PC-9 (cell line): Measurements from ENCODE around the gene ACTG1. TPM values are rescaled to one million over a fixed set of nuclear protein-coding genes. Genes with fewer than 3 reads are reported as not detected.

Source experiments
- BruUV-seq: library from RNA; stranded (reverse); fragments of 400-500 nt; replicated peaks from 2 replicates; lab custom pipeline; 2021; lab: Mats Ljungman, UMichigan
- CTCF ChIA-PET: fragments of 300-600 bp; sonication (Branson Sonifier 250); formaldehyde crosslinking; loops from one replicate; lab custom pipeline; 2022; ENCODE audit warnings: antibody characterized with exemption; lab: Charles Lee
- POLR2A ChIA-PET: fragments of 300-600 bp; sonication (Branson Sonifier 250); formaldehyde crosslinking; loops from one replicate; lab custom pipeline; 2022; ENCODE audit warnings: antibody characterized with exemption; ENCODE audit not compliant: unreplicated experiment; lab: Charles Lee
- DNase-seq, 2 experiments: peaks; one replicate each; pipeline versions ENCODE4 v3.0.0 to v3.0.0-alpha.2; 2015 to 2022; ENCODE audit warnings: mixed read lengths in 1 of 2
- H2AFZ ChIP-seq: fragments of 200-600 bp; sonication (generic); 2 replicates; pipeline ENCODE4 v1.8.1; 2017; ENCODE audit warnings: antibody characterized with exemption
- H3F3A ChIP-seq: fragments of 200-600 bp; sonication (generic); 2 replicates; pipeline ENCODE4 v1.8.1; 2017; ENCODE audit warnings: antibody characterized with exemption, mild to moderate bottlenecking, low read depth; ENCODE audit not compliant: insufficient read depth
- H3K27ac ChIP-seq: fragments of 200-600 bp; sonication (generic); 2 replicates; pipeline ENCODE4 v1.6.1; 2016; ENCODE audit warnings: mixed run types
- H3K27me3 ChIP-seq: fragments of 200-600 bp; sonication (generic); 2 replicates; pipeline ENCODE4 v1.6.1; 2016; ENCODE audit warnings: low read depth, mixed run types; ENCODE audit not compliant: insufficient read depth
- H3K36me3 ChIP-seq: fragments of 200-600 bp; sonication (generic); 2 replicates; pipeline ENCODE4 v1.6.1; 2016; ENCODE audit warnings: low read depth, mixed run types
- H3K4me1 ChIP-seq: fragments of 200-600 bp; sonication (generic); replicated peaks from 2 replicates; pipeline ENCODE4 v1.6.1; 2016; ENCODE audit warnings: mixed run types; ENCODE audit not compliant: insufficient read depth
- H3K4me2 ChIP-seq: fragments of 200-600 bp; sonication (generic); 2 replicates; pipeline ENCODE4 v1.6.1; 2017; ENCODE audit warnings: mixed run types
- H3K4me3 ChIP-seq: fragments of 200-600 bp; sonication (generic); 2 replicates; pipeline ENCODE4 v1.6.1; 2016; ENCODE audit warnings: mixed run types
- H3K79me2 ChIP-seq: fragments of 200-600 bp; sonication (generic); 2 replicates; pipeline ENCODE4 v1.6.1; 2017; ENCODE audit warnings: low read depth, mixed run types
- H3K9me2 ChIP-seq: fragments of 200-600 bp; sonication (generic); 2 replicates; pipeline ENCODE4 v1.8.1; 2017; ENCODE audit warnings: mild to moderate bottlenecking; ENCODE audit not compliant: insufficient read depth
- H3K9me3 ChIP-seq: fragments of 200-600 bp; sonication (generic); 2 replicates; pipeline ENCODE4 v1.8.1; 2016; ENCODE audit warnings: low read depth; ENCODE audit not compliant: insufficient read depth
- H4K20me1 ChIP-seq: fragments of 200-600 bp; sonication (generic); 2 replicates; pipeline ENCODE4 v1.8.1; 2017; ENCODE audit not compliant: insufficient read depth
- EZH2 ChIP-seq: fragments of 200-600 bp; sonication (generic); IDR thresholded peaks from 2 replicates; pipeline ENCODE4 v1.8.0; 2017; ENCODE audit warnings: antibody characterized with exemption, low read depth
- intact Hi-C: fragments of 100-400 bp; cut with micrococcal nuclease; formaldehyde crosslinking; loops from one replicate; pipeline ENCODE4 v1.10.0; 2022; ENCODE audit not compliant: unreplicated experiment
- total RNA-seq: library from RNA; stranded (reverse); gene quantifications from 2 replicates; pipeline ENCODE4 v1.2.3, GENCODE V29; 2021
- TF ChIP-seq, protein P1 (sequence below): fragments of 200-600 bp; sonication (generic); conservative IDR thresholded peaks from 2 replicates; pipeline ENCODE4 v1.6.1; 2017; ENCODE audit warnings: mixed run types, antibody characterized with exemption, mild to moderate bottlenecking, moderate library complexity

ACTG1 gene
- total RNA-seq, 1 experiment from 2014 or later, result 3,629 TPM

DNA sequence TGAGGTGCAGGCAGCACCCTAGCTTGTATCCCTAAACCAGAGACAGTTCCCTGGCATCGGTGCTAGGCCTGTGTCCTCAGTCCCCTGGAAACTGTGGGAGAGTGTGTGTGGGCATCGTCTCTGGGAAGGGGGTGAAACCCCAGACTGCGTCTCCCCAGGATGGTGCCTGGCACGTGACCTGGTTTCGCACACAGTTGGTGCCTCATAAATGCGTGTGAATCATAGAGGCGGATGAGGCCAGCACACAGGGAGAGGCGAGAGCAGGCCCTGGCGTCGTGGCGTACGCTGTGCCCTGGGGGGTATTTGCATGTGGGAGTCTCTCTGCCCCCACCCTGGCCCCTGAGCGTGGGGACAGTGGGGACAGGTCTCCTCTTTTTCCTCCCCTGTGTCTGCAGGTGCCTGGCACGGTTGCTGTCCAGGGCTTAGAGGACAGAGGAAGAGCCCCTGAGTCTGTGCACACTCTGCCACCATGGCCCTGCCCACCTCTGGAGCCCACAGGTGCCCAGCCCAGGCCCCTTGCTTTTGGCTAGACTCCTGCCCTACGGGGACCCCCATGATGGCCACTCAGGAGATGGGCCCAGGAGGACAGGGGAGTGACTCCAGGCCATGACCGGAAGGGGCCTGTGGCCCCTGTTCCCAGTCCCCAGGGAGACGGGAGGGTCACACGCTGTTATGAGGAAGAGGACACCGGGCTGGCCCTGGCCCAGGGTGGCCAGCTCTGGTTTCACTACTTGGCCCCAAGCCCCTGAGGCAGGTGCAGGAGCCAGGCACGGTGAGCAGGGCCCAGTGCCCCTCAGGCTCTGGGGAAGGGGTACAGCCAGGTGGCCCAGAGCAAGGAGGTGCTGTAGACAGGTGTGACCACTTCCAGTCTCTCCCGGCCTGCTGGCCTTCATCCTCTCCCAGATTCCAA lies 14.3 kb upstream of the ACTG1 start:
- Histone ChIP-seq H3K27me3 (peaks cover 8% of the 10 kb centered on the region; the same call in 1 of the 2 replicates), H4K20me1 (no peaks in the 10 kb centered on the region), H3K4me1 (no peaks in the 10 kb centered on the region), H3K27ac (no peak overlapping the region), H3K79me2 (no peaks in the 10 kb centered on the region), H3K36me3 (no peaks in the 10 kb centered on the region), H3K4me3 (no peak overlapping the region), H3K9me2 (no peaks in the 10 kb centered on the region), H3F3A (no peaks in the 10 kb centered on the region), H3K9me3 (no peaks in the 10 kb centered on the region), H2AFZ (no peak overlapping the region), H3K4me2 (no peak overlapping the region)
- BruUV-seq, result no TSS peak
- DNase-seq, result peak in 1 of 2 experiments; percentile 28
- intact Hi-C loops, result no loop called here
- ChIA-PET POLR2A (interaction anchor here (1.5 kb wide), 1 partner anchor 8 kb away, joined by 5 read pairs; no protein-coding TSS in a partner anchor), CTCF (no interaction called here)
- TF ChIP-seq, protein P1, sequence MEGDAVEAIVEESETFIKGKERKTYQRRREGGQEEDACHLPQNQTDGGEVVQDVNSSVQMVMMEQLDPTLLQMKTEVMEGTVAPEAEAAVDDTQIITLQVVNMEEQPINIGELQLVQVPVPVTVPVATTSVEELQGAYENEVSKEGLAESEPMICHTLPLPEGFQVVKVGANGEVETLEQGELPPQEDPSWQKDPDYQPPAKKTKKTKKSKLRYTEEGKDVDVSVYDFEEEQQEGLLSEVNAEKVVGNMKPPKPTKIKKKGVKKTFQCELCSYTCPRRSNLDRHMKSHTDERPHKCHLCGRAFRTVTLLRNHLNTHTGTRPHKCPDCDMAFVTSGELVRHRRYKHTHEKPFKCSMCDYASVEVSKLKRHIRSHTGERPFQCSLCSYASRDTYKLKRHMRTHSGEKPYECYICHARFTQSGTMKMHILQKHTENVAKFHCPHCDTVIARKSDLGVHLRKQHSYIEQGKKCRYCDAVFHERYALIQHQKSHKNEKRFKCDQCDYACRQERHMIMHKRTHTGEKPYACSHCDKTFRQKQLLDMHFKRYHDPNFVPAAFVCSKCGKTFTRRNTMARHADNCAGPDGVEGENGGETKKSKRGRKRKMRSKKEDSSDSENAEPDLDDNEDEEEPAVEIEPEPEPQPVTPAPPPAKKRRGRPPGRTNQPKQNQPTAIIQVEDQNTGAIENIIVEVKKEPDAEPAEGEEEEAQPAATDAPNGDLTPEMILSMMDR, result no peak
- TF ChIP-seq EZH2, result no peak

GRCh38 chr17:81524865-81525159 lies 12.2 kb upstream of the ACTG1 start:
- H3K9me2 ChIP-seq, result no peaks in the 10 kb centered on the region
- H3K4me2 ChIP-seq, result no peak overlapping the region
- H3K27me3 ChIP-seq, result peaks cover 8% of the 10 kb centered on the region; the same call in 1 of the 2 replicates
- H3K36me3 ChIP-seq, result no peaks in the 10 kb centered on the region
- no peak overlapping the region for H3K27ac ChIP-seq
- intact Hi-C loops, result no loop called here
- H2AFZ ChIP-seq, result no peak overlapping the region
- BruUV-seq, result no TSS peak
- H3K4me3 ChIP-seq, result no peak overlapping the region
- H3K4me1 ChIP-seq, result 0 out of 2 replicates have a peak, but pooled peaks cover 8% of the 10 kb centered on the region
- ChIA-PET POLR2A (no interaction called here), CTCF (no interaction called here)
- no peaks in the 10 kb centered on the region; the same call in none of the 2 replicates for H3F3A ChIP-seq
- H4K20me1 ChIP-seq, result no peaks in the 10 kb centered on the region
- no peaks in the 10 kb centered on the region for H3K9me3 ChIP-seq
- TF ChIP-seq, protein P1, result no peak
- TF ChIP-seq EZH2, result no peak
- H3K79me2 ChIP-seq, result no peaks in the 10 kb centered on the region
- no peak for DNase-seq

GRCh38 chr17:81524039-81524864 lies 11.7 kb upstream of the ACTG1 start:
- no peak overlapping the region for H3K27ac ChIP-seq

More at GRCh38 chr17:81524039-81524864, 11.7 kb upstream of the ACTG1 start:
- Histone ChIP-seq H3K27me3 (peaks cover 8% of the 10 kb centered on the region; the same call in 1 of the 2 replicates), H4K20me1 (no peaks in the 10 kb centered on the region), H3K4me1 (0 out of 2 replicates have a peak, but pooled peaks cover 8% of the 10 kb centered on the region), H3K4me2 (no peak overlapping the region), H3K9me3 (no peaks in the 10 kb centered on the region), H3K79me2 (no peaks in the 10 kb centered on the region), H3F3A (no peaks in the 10 kb centered on the region; the same call in none of the 2 replicates), H3K36me3 (no peaks in the 10 kb centered on the region), H3K9me2 (no peaks in the 10 kb centered on the region), H3K4me3 (no peak overlapping the region), H2AFZ (no peak overlapping the region)
- ChIA-PET CTCF (no interaction called here), POLR2A (no interaction called here)
- intact Hi-C loops, result no loop called here
- TF ChIP-seq, protein P1, result no peak
- no peak for TF ChIP-seq EZH2
- no peak for DNase-seq
- BruUV-seq, result no TSS peak
